Measurements from ENCODE around the gene ELMO1. TPM values are rescaled to one million over a fixed set of nuclear protein-coding genes. Genes with fewer than 3 reads are reported as not detected.

Gene ELMO1
- total and polyA plus RNA-seq, 2 experiments from 2014 or later = 19.7 to 28.7 TPM

DNA sequence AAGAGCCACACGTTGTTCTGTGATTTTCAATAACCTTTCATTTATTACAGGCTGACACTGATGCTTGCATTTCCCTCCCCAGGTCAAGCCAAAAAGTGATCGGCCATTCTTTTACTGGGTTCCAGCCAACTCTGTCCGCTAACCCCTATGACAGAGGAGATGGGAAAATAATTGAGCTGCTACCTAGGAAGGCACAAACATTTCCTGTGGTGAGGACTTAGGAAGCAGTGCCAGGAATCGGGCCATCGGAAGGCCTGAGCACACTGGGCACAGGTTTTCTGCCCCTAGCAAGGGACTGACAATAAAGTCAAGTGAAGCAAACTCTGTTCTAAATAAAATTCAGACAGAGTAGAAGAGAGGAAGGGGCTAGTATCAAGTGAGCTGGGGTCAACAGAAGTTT is 411.4 kb downstream of the ELMO1 start:
- Histone ChIP-seq H3K27ac (no peak overlapping the region), H3K4me2 (no peak overlapping the region), H3K79me2 (no peaks in the 10 kb centered on the region), H3K4me1 (ENCODE audit: insufficient read depth) (peaks cover 5% of the 10 kb centered on the region), H3K9me3 (ENCODE audit: low read depth) (no peaks in the 10 kb centered on the region), H2AFZ (no peak overlapping the region), H4K20me1 (ENCODE audit: insufficient read depth, poor library complexity, severe bottlenecking) (no peaks in the 10 kb centered on the region), H3K27me3 (no peaks in the 10 kb centered on the region), H3K36me3 (replicated peaks; ENCODE audit: insufficient read depth, low read depth) (no peaks in the 10 kb centered on the region), H3K4me3 (no peak overlapping the region), H3K9me2 (replicated peaks; ENCODE audit: insufficient read depth) (no peaks in the 10 kb centered on the region)
- TF ChIP-seq EZH2 (IDR thresholded peaks at IDR 0.05; ENCODE audit: borderline replicate concordance) = no peak
- no peak for TF ChIP-seq EZH2phosphoT487 (IDR thresholded peaks at IDR 0.05; ENCODE audit: low read depth, severe bottlenecking, unreplicated experiment)
- TF ChIP-seq, protein P1, sequence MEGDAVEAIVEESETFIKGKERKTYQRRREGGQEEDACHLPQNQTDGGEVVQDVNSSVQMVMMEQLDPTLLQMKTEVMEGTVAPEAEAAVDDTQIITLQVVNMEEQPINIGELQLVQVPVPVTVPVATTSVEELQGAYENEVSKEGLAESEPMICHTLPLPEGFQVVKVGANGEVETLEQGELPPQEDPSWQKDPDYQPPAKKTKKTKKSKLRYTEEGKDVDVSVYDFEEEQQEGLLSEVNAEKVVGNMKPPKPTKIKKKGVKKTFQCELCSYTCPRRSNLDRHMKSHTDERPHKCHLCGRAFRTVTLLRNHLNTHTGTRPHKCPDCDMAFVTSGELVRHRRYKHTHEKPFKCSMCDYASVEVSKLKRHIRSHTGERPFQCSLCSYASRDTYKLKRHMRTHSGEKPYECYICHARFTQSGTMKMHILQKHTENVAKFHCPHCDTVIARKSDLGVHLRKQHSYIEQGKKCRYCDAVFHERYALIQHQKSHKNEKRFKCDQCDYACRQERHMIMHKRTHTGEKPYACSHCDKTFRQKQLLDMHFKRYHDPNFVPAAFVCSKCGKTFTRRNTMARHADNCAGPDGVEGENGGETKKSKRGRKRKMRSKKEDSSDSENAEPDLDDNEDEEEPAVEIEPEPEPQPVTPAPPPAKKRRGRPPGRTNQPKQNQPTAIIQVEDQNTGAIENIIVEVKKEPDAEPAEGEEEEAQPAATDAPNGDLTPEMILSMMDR (IDR thresholded peaks at IDR 0.05; ENCODE audit: poor library complexity) = no peak
- WGBS (ENCODE audit: low lambda C conversion rate, missing lambda C conversion rate) = 93% methylated on average over 5 of the region's 5 CpGs
- no peak for DNase-seq (ENCODE audit: low spot score)

DNA sequence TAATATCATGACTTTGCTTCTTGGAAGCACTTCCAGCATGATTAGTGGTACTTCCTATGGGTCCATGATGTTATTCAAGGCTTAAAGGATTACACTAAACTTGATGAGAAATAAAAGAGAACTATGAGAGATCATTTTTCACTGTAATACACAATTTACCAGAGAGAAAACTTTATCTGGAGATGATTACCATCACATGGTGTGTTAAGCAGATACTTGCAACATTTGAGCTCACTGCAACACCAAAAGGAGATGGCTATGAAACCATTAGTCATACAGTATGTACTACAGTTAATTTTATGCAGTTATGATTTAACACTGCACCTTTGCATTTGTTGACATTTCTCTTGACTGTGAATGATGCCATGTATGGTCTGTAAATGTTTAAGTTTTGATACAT is 413.0 kb downstream of the ELMO1 start:
- Histone ChIP-seq H3K36me3 (replicated peaks; ENCODE audit: insufficient read depth, low read depth) (no peaks in the 10 kb centered on the region), H3K4me2 (no peak overlapping the region), H3K9me3 (ENCODE audit: low read depth) (no peaks in the 10 kb centered on the region), H3K79me2 (no peaks in the 10 kb centered on the region), H3K4me1 (ENCODE audit: insufficient read depth) (peaks cover 17% of the 10 kb centered on the region), H3K27ac (no peak overlapping the region), H3K4me3 (no peak overlapping the region), H4K20me1 (ENCODE audit: insufficient read depth, poor library complexity, severe bottlenecking) (no peaks in the 10 kb centered on the region), H3K9me2 (replicated peaks; ENCODE audit: insufficient read depth) (no peaks in the 10 kb centered on the region), H2AFZ (no peak overlapping the region), H3K27me3 (no peaks in the 10 kb centered on the region)
- no peak for DNase-seq (ENCODE audit: low spot score)
- TF ChIP-seq EZH2 (IDR thresholded peaks at IDR 0.05; ENCODE audit: borderline replicate concordance) = no peak
- TF ChIP-seq, protein P1 (IDR thresholded peaks at IDR 0.05; ENCODE audit: poor library complexity) = no peak
- TF ChIP-seq EZH2phosphoT487 (IDR thresholded peaks at IDR 0.05; ENCODE audit: low read depth, severe bottlenecking, unreplicated experiment) = no peak

DNA sequence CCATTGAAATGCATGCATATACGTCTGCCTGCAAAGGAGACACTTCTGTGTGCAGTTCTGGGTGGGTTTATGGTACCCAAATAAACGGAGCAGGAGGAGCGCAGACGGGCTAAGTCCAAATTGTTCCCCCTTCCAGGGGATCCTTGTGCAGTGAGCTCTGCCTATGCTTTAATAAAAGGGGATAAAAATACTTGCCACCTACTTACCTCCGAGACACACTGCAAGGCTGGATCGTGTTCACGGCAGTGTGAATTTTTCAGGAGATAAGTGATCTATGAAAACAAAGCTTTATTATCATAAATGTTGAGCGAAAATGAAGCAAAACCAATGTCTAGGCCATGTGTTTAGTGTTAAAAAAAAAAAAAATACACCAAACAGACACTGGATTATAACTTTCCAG is 415.5 kb downstream of the ELMO1 start:
- no peak overlapping the region for H2AFZ ChIP-seq
- no peaks in the 10 kb centered on the region for H4K20me1 ChIP-seq (ENCODE audit: insufficient read depth, poor library complexity, severe bottlenecking)
- H3K9me3 ChIP-seq (ENCODE audit: low read depth) = no peaks in the 10 kb centered on the region
- H3K27me3 ChIP-seq = no peaks in the 10 kb centered on the region
- no peaks in the 10 kb centered on the region for H3K79me2 ChIP-seq
- no peak for DNase-seq (ENCODE audit: low spot score)
- no peaks in the 10 kb centered on the region for H3K36me3 ChIP-seq (replicated peaks; ENCODE audit: insufficient read depth, low read depth)
- no peak overlapping the region for H3K4me2 ChIP-seq
- no peak overlapping the region for H3K27ac ChIP-seq
- H3K9me2 ChIP-seq (replicated peaks; ENCODE audit: insufficient read depth) = no peaks in the 10 kb centered on the region
- H3K4me3 ChIP-seq = no peak overlapping the region
- H3K4me1 ChIP-seq (ENCODE audit: insufficient read depth) = peaks cover 17% of the 10 kb centered on the region
- 74% methylated on average over 8 of the region's 8 CpGs for WGBS (ENCODE audit: low lambda C conversion rate, missing lambda C conversion rate)
- TF ChIP-seq EZH2 (IDR thresholded peaks at IDR 0.05; ENCODE audit: borderline replicate concordance) (no peak), EZH2phosphoT487 (IDR thresholded peaks at IDR 0.05; ENCODE audit: low read depth, severe bottlenecking, unreplicated experiment) (no peak)
- TF ChIP-seq, protein P1 (IDR thresholded peaks at IDR 0.05; ENCODE audit: poor library complexity) = no peak

DNA sequence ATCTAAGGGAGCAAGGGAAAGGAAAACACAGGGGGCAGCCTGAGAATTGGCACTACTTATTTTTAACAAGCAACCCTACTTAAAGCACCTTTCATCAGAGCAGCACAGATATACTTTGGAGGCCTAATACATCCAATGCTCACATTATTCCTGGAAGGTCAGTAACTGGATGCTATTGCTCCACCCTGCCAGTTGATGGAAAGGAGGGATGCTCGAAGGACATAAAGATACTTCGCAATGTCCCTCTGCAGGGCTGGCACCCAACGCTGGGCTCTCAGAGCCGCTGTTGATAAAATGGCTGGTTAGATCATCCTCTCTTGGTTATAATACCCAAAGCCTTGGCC is 416.4 kb downstream of the ELMO1 start:
- WGBS (ENCODE audit: low lambda C conversion rate, missing lambda C conversion rate) = 95% methylated on average over 4 of the region's 4 CpGs

More for the DNA sequence above, 416.4 kb downstream of the ELMO1 start:
- Histone ChIP-seq H3K27me3 (no peaks in the 10 kb centered on the region), H3K4me2 (no peak overlapping the region), H3K79me2 (no peaks in the 10 kb centered on the region), H3K9me3 (ENCODE audit: low read depth) (no peaks in the 10 kb centered on the region), H3K27ac (peak overlapping the region; percentile 77), H3K36me3 (replicated peaks; ENCODE audit: insufficient read depth, low read depth) (no peaks in the 10 kb centered on the region), H2AFZ (no peak overlapping the region), H3K9me2 (replicated peaks; ENCODE audit: insufficient read depth) (no peaks in the 10 kb centered on the region), H3K4me3 (no peak overlapping the region), H4K20me1 (ENCODE audit: insufficient read depth, poor library complexity, severe bottlenecking) (no peaks in the 10 kb centered on the region), H3K4me1 (ENCODE audit: insufficient read depth) (peaks cover 17% of the 10 kb centered on the region)
- TF ChIP-seq EZH2 (IDR thresholded peaks at IDR 0.05; ENCODE audit: borderline replicate concordance) = no peak
- TF ChIP-seq, protein P1 (IDR thresholded peaks at IDR 0.05; ENCODE audit: poor library complexity) = no peak
- TF ChIP-seq EZH2phosphoT487 (IDR thresholded peaks at IDR 0.05; ENCODE audit: low read depth, severe bottlenecking, unreplicated experiment) = no peak
- no peak for DNase-seq (ENCODE audit: low spot score)

All from hepatocyte (in vitro differentiated cells).